ENCODE data around the gene GRIK5. TPM values are rescaled to one million over a fixed set of nuclear protein-coding genes. Genes with fewer than 3 reads are reported as not detected.
"Not testable (repeated sequence)": the region's sequence is repeated elsewhere in the genome, so short reads cannot be mapped to it uniquely, and the experiment has no call there.

GRIK5 gene
- 1 to 10 TPM; 1.8 to 4.3 (median 3.1) TPM for polyA plus RNA-seq (ENCODE audit: insufficient read length in 10 of 10)
- long read RNA-seq, donor 1 = 0 reads
- long read RNA-seq, donor 2 = 0 reads
- long read RNA-seq, donor 3 = 0 reads
- long read RNA-seq, donor 4 = 0 reads
- long read RNA-seq, donor 5, partial matches to known transcripts = 0 of 1 reads
- long read RNA-seq, donor 5, other reads (novel, unspliced or antisense) = 0 of 1 reads
- long read RNA-seq, donor 6 = 0 reads
- long read RNA-seq, donor 7, partial matches to known transcripts = 0 of 1 reads
- long read RNA-seq, donor 7, other reads (novel, unspliced or antisense) = 0 of 1 reads
- long read RNA-seq, donor 8, partial matches to known transcripts = 6 of 6 reads
- long read RNA-seq, donor 8, other reads (novel, unspliced or antisense) = 0 of 6 reads
- long read RNA-seq, donor 9 = 0 reads

- peak in 1 of 3 donors; percentile 55 for DNase-seq
Measured at GRCh38 chr19:42069619-42070351, at the start of gene GRIK5. TSS of gene GRIK5 (minus strand) at chr19:42070206. CDS start at chr19:42065770, 4,436 bp downstream.

- no peak for DNase-seq
Measured at GRCh38 chr19:42117076-42117475, 47.1 kb upstream of the GRIK5 start.

- no peak for DNase-seq
Measured at GRCh38 chr19:42116308-42117075, 46.5 kb upstream of the GRIK5 start.

GRCh38 chr19:42115705-42116104, 45.7 kb upstream of the GRIK5 start:
- DNase-seq = no peak

- no peak for DNase-seq
Measured at GRCh38 chr19:42115219-42115618, 45.2 kb upstream of the GRIK5 start.

- DNase-seq = no peak
Measured at GRCh38 chr19:42114412-42114811, 44.4 kb upstream of the GRIK5 start.

- DNase-seq = peak in 1 of 3 donors; percentile 92
Measured at GRCh38 chr19:42113641-42114348, 43.8 kb upstream of the GRIK5 start.

- DNase-seq = peak in 1 of 3 donors; percentile 50
Measured at GRCh38 chr19:42111811-42112210, 41.8 kb upstream of the GRIK5 start.

GRCh38 chr19:42111384-42111783, 41.4 kb upstream of the GRIK5 start:
- peak in 1 of 3 donors; percentile 84 for DNase-seq

GRCh38 chr19:42110658-42111057, 40.7 kb upstream of the GRIK5 start:
- DNase-seq = no peak

- no peak for DNase-seq
Measured at GRCh38 chr19:42109896-42110295, 39.9 kb upstream of the GRIK5 start.

- peak; percentile 77 to 80 (median 79) for DNase-seq
Measured at GRCh38 chr19:42108527-42109389, 38.8 kb upstream of the GRIK5 start.

GRCh38 chr19:42105368-42105767, 35.4 kb upstream of the GRIK5 start:
- no peak for DNase-seq

- no peak for DNase-seq
Measured at GRCh38 chr19:42102877-42103276, 32.9 kb upstream of the GRIK5 start.

- not testable (repeated sequence) for DNase-seq
Measured at GRCh38 chr19:42100241-42100640, 30.2 kb upstream of the GRIK5 start.

GRCh38 chr19:42099336-42099925, 29.4 kb upstream of the GRIK5 start:
- no peak for DNase-seq

GRCh38 chr19:42098781-42099180, 28.8 kb upstream of the GRIK5 start:
- DNase-seq = no peak

- DNase-seq = no peak
Measured at GRCh38 chr19:42097461-42097860, 27.5 kb upstream of the GRIK5 start.

GRCh38 chr19:42096255-42096837, 26.3 kb upstream of the GRIK5 start:
- DNase-seq = no peak

- no peak for DNase-seq
Measured at GRCh38 chr19:42095814-42096230, 25.8 kb upstream of the GRIK5 start.
